ENCODE measurements around the gene ITPR2.
A peak's percentile ranks its signal among the peaks of the same experiment; 100 is the strongest.

Gene ITPR2

GRCh38 chr12:26496170-26496569, 336.8 kb downstream of the ITPR2 start:
- TF ChIP-seq CTCF (IDR thresholded peaks at IDR 0.05; ENCODE audit: unreplicated experiment in 3 of 3): no peak

GRCh38 chr12:26493656-26494055, 339.3 kb downstream of the ITPR2 start:
- H3K4me1 Mint-ChIP-seq: no peaks in the 10 kb centered on the region
- H3K4me3 Mint-ChIP-seq: no peak overlapping the region
- no peaks in the 10 kb centered on the region for H3K27me3 Mint-ChIP-seq (ENCODE audit: low read depth)
- H3K9me3 Mint-ChIP-seq: no peaks in the 10 kb centered on the region
- H3K36me3 Mint-ChIP-seq (ENCODE audit: low read depth): peaks cover 8% of the 10 kb centered on the region
- H3K27ac Mint-ChIP-seq: no peak overlapping the region
- TF ChIP-seq CTCF (IDR thresholded peaks at IDR 0.05; ENCODE audit: unreplicated experiment in 3 of 3): no peak

More at GRCh38 chr12:26496170-26496569, 336.8 kb downstream of the ITPR2 start:
- Mint-ChIP-seq H3K36me3 (ENCODE audit: low read depth) (peaks cover 4% of the 10 kb centered on the region), H3K9me3 (no peaks in the 10 kb centered on the region), H3K4me3 (no peak overlapping the region), H3K27ac (no peak overlapping the region), H3K27me3 (ENCODE audit: low read depth) (no peaks in the 10 kb centered on the region), H3K4me1 (no peaks in the 10 kb centered on the region)

GRCh38 chr12:26492406-26492805, 340.6 kb downstream of the ITPR2 start:
- Mint-ChIP-seq H3K36me3 (ENCODE audit: low read depth) (peaks cover 8% of the 10 kb centered on the region), H3K4me1 (no peaks in the 10 kb centered on the region), H3K27ac (no peak overlapping the region), H3K4me3 (no peak overlapping the region), H3K9me3 (no peaks in the 10 kb centered on the region), H3K27me3 (ENCODE audit: low read depth) (no peaks in the 10 kb centered on the region)
- TF ChIP-seq CTCF (IDR thresholded peaks at IDR 0.05; ENCODE audit: unreplicated experiment in 3 of 3): no peak

GRCh38 chr12:26489908-26490307, 343.1 kb downstream of the ITPR2 start:
- Mint-ChIP-seq H3K27ac (no peak overlapping the region), H3K4me1 (no peaks in the 10 kb centered on the region), H3K36me3 (ENCODE audit: low read depth) (peaks cover 8% of the 10 kb centered on the region), H3K4me3 (no peak overlapping the region), H3K27me3 (ENCODE audit: low read depth) (no peaks in the 10 kb centered on the region), H3K9me3 (no peaks in the 10 kb centered on the region)
- no peak for TF ChIP-seq CTCF (IDR thresholded peaks at IDR 0.05; ENCODE audit: unreplicated experiment in 3 of 3)

GRCh38 chr12:26488351-26488750, 344.6 kb downstream of the ITPR2 start:
- Mint-ChIP-seq H3K4me1 (no peaks in the 10 kb centered on the region), H3K27me3 (ENCODE audit: low read depth) (no peaks in the 10 kb centered on the region), H3K27ac (no peak overlapping the region), H3K36me3 (ENCODE audit: low read depth) (peaks cover 8% of the 10 kb centered on the region), H3K9me3 (no peaks in the 10 kb centered on the region), H3K4me3 (no peak overlapping the region)
- TF ChIP-seq CTCF (IDR thresholded peaks at IDR 0.05; ENCODE audit: unreplicated experiment in 3 of 3): no peak

GRCh38 chr12:26473291-26473690, 359.7 kb downstream of the ITPR2 start:
- no peaks in the 10 kb centered on the region for H3K9me3 Mint-ChIP-seq

More at GRCh38 chr12:26473291-26473690, 359.7 kb downstream of the ITPR2 start:
- H3K36me3 Mint-ChIP-seq (ENCODE audit: low read depth): peaks cover 13% of the 10 kb centered on the region
- H3K27ac Mint-ChIP-seq: peak overlapping the region in 2 of 3 experiments; percentile 16 to 48
- no peak for TF ChIP-seq CTCF (IDR thresholded peaks at IDR 0.05; ENCODE audit: unreplicated experiment in 3 of 3)
- H3K27me3 Mint-ChIP-seq (ENCODE audit: low read depth): no peaks in the 10 kb centered on the region
- H3K4me1 Mint-ChIP-seq: peaks cover 24% of the 10 kb centered on the region
- H3K4me3 Mint-ChIP-seq: no peak overlapping the region

All from nephron (organoid).